Esophagus (tissue), 2 donors: ENCODE data around the gene CCDC201. TPM values are rescaled to one million over a fixed set of nuclear protein-coding genes. Genes with fewer than 3 reads are reported as not detected.

Experiments used
- polyA plus RNA-seq, 2 donors: library from polyadenylated mRNA; stranded (reverse); fragments of 200-250 nt; gene quantifications; one replicate each; pipeline ENCODE4 v1.2.3, GENCODE V29; 2013
- donor health status: healthy with polysubstance abuse.
- donor health status: Bipolar disorder and iron deficiency.

CCDC201 gene
- polyA plus RNA-seq, 2 donors, result not detected

Other genes with a start within 250 kb of the CCDC201 start
- gene IGFBP1, start 15.4 kb upstream of the CCDC201 start, polyA plus RNA-seq, result not detected
- gene IGFBP3, start 48.2 kb upstream of the CCDC201 start, polyA plus RNA-seq, result 10 to 100 TPM; 13.0 to 19.8 TPM